Smooth muscle cell of the brain vasculature (primary cell): ENCODE data around the gene ZMAT5.

Experiments
- DNase-seq: peaks from one replicate; pipeline ENCODE4 v3.0.0-alpha.2; 2012; ENCODE audit warnings: low read depth, low spot score

Gene ZMAT5

GRCh38 chr22:29731058-29731850 is 35.6 kb downstream of the ZMAT5 start:
- no peak for DNase-seq

GRCh38 chr22:29729161-29729560 is 37.6 kb downstream of the ZMAT5 start:
- no peak for DNase-seq

- DNase-seq: no peak
Measured at GRCh38 chr22:29727131-29727523, 39.7 kb downstream of the ZMAT5 start.

DNA sequence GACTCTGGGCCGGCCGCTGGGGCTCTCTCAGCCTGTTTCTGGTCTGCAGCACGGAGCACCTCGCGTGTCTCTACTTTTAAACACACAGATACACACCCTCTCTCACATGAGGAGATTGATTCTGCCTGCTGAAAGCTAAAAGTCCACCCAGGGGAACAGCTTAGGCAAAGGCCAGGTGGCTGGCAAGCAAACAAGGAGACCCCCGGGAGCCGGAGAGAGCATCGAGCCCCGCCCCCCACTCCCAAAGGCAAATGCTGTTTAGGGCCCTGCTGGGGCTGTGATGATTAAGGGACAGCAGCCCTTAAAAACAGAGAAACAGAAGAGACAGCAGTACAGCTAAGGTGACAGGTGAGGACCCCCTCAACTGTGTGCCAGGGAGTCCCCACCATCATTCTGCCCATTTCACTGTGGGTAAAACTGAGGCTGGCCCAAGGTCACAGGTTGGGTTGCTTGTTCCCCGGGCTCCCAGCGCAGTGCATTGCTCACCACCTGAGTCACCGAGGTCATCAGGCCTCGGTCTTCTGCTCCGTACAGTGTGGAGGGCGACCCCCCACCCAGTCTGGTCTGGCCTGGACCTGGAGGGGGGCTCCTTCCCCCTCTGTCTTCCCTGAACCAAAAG is 40.2 kb downstream of the ZMAT5 start:
- DNase-seq: no peak

DNA sequence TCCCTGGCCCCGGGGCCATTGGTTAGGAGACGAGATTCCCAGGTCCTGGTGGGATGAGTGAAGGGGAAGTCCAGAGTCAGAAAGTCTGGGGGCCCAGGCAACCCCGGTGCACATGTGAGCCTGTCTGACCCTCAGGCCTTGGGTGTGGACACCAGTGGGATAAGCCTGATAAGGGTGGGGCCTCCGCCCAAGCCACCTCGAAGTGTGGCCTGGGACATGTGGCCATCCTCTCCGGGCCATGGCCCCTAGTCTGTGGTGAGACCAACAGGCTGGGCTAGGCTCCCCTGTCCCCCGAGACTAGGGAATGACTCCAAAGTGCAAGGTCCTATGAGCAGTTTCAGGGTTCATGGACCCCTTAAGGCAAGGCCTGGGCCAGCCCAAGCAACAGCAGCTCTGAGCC is 40.7 kb downstream of the ZMAT5 start:
- no peak for DNase-seq

- no peak for DNase-seq
Measured at GRCh38 chr22:29724843-29725242, 42.0 kb downstream of the ZMAT5 start.

DNA sequence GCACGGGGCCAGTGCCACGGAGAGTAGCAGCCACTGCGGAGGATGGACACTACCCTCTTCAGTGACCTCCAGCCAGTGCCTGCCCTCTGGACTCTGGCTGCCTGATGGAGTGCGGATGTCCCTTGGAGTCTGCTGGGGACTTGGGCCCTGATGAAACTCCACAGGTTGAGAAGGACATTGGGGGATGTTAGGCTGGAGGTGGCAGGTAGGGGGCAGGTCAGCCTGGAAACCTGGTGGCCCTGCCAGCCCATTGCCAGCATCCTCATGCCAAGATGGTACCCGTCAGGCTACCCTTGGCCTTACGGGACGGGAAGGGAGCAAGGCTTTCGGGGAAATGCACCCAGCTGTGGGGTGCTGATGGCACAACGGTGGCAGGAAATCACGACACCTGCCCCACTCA is 43.0 kb downstream of the ZMAT5 start:
- no peak for DNase-seq

GRCh38 chr22:29722587-29722986 is 44.2 kb downstream of the ZMAT5 start:
- no peak for DNase-seq

GRCh38 chr22:29722151-29722550 is 44.7 kb downstream of the ZMAT5 start:
- no peak for DNase-seq

DNA sequence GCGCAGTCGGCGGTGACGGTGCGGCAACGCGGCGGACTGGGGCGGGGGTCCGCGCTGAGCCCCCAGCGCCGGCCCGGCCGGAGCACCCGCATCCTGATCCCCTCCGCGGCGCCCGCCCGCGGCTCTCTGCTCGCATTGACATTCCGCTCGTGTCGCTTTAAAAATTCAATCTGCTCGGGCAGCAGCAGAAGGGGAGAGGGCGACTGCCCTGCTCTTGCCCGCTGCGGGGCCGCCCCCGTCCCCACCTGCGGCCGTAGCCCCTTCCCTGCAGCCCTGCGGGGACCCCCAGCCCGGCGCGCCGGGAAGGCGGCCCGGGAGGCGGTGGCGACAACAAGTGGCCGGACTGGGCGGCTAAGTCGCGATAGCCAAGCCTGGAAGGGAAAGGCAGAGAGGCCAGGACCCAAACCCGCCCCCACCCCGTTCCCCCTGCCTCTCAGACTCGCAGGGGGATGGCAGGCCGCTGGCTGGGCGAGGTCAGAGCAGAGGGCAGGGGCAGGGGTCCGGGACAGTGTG is 45.9 kb downstream of the ZMAT5 start:
- DNase-seq: no peak

- DNase-seq: no peak
Measured at GRCh38 chr22:29719899-29720645, 46.7 kb downstream of the ZMAT5 start, which contains the start of gene CABP7. CABP7 (plus strand) TSS chr22:29720003; CDS start chr22:29720425, 422 bp downstream.

- DNase-seq: no peak
Measured at GRCh38 chr22:29718949-29719898, 47.6 kb downstream of the ZMAT5 start.

DNA sequence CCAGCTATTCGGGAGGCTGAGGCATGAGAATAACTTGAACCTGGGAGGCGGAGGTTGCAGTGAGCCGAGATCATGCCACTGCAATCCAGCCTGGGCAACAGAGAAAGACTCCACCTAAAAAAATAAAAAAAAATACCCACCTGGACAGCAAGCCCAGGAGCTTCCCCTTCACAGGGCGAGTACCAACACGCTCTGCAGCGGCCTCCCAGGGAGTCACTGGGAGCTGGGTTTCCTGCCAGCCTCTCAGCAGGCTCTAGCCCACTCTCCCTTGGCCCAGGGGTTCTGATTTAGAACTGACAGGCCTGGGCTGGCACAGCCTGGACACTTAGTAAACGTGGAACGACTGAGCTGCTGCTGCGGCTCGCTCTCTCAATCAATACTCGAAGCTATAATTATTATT is 49.0 kb downstream of the ZMAT5 start:
- no peak for DNase-seq

GRCh38 chr22:29716814-29717545 is 49.8 kb downstream of the ZMAT5 start:
- peak; percentile 50 for DNase-seq

DNA sequence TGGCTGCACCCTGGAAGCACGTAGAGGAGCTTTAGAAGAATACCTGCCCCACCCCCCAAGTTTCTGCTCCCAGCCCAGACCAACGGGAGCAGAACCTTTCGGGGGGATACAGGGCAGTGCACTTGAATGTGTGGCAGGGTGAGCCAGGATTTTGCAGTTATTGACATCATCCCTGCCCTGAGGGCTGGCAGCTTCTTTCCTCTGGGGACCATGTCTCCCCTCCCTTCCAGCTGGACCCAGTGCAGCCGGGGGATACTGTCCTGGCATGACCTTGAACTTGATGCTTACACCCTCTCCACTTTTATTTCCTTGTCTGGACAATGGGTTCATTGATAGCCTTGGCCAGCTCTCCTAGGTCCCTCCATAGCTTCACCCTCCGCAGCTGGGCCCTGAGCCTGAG is 51.1 kb downstream of the ZMAT5 start:
- DNase-seq: no peak

- no peak for DNase-seq
Measured at GRCh38 chr22:29715240-29715639, 51.6 kb downstream of the ZMAT5 start.

GRCh38 chr22:29713156-29713727 is 53.6 kb downstream of the ZMAT5 start:
- no peak for DNase-seq

DNA sequence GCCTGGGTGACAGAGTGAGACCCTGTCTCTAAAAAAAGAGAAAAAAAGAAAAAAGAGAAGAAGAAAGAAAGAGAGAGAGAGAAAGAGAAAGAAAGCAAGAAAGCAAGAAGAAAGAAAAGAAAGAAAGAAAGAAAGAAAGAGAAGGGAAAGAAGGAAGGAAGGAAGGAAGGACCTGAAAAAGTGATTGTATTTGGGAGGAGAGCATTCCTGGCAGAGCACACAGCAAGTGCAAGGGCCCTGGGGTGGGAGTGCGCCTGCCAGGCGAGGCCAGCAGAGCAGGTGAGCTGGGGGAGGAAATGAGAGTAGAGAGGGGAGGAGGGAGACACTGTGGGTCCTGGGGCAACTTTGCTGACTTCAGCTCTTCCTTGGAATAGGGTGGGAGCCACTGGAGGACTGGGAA is 54.7 kb downstream of the ZMAT5 start:
- no peak for DNase-seq

DNA sequence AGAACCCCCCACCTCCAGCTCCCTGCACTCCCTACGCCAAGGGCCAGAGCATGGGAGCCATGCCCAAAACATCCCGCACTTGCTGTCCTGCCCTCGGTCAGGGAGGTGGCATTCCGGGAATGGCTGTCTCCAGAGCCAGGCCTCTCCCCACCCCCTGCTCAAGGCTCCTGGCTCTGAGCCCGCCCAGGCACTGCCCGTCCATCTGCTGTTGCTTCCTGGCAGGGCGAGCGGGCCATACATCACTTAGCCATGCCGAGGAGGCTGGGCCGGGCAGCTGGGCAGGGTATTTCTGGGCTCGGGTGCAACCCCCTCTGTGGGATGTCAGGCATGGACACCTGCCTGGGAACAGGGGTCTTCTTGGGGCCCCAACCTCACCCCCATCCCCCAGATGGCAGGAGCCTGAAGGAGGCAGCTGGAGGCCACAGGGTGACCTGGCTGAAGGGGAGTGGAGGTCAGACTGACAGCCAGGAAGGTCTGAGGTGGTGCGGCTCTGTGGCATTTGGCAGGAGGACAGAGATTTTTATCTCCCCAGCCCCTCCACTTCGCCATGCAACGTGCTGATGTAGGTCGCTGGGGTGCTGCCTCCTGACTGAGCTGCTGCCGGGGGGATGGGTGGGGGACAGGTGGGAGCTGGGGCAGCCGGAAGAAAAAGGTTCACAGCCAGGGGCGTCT is 55.7 kb downstream of the ZMAT5 start:
- no peak for DNase-seq

GRCh38 chr22:29710193-29710592 is 56.6 kb downstream of the ZMAT5 start:
- DNase-seq: no peak
